CD4-positive, alpha-beta T cell treated with Interleukin-4 for 1 hour (primary cell): ENCODE measurements around the gene ERAP2.

Experiments used
- DNase-seq, 2 donors: peaks; one replicate each; pipeline ENCODE4 v3.0.0-alpha.2; 2020 to 2022

ERAP2 gene

DNA sequence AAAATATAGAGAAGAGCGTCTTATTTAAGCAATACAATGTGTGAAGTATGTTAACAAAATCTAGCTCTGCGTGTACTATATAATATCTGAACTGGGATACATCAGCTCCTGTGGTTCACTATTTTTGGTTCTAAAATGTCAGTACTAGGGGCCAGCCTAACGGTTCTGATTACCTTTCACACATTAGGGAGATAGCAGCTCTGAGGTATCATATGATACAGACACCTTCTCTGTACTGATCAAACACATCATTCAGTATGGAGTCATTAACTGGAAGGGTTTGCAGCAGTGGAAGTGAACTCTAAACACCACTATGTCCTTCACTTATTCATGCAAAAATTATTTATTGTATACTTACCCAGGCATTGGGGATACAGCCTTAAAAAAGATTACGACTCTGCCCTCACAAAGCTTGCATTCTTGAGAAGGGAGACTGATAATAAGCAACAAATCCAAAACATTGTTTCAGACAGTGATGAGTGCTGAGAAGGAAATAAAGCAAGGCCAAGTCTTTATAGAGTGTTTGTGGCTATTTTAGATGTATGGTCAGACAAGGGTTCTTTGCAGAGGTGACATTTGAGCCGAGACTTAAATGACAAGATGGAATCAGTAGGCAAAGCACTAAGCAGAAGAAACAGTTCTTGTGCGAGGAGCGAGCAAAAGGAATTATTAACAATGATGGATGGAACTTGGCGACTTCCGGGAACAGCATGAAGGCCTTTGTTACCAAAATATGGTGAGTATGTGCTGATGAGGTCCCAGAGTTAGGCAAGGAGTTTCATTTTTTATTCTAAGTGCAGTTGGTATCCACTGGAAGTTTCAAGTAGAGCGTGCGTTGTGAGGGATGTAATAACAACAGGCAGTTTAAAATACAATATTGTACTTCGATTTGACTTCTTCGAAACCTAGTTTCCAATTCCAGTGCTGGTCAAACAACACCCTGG, 57.7 kb downstream of the ERAP2 start:
- DNase-seq, result no peak

DNA sequence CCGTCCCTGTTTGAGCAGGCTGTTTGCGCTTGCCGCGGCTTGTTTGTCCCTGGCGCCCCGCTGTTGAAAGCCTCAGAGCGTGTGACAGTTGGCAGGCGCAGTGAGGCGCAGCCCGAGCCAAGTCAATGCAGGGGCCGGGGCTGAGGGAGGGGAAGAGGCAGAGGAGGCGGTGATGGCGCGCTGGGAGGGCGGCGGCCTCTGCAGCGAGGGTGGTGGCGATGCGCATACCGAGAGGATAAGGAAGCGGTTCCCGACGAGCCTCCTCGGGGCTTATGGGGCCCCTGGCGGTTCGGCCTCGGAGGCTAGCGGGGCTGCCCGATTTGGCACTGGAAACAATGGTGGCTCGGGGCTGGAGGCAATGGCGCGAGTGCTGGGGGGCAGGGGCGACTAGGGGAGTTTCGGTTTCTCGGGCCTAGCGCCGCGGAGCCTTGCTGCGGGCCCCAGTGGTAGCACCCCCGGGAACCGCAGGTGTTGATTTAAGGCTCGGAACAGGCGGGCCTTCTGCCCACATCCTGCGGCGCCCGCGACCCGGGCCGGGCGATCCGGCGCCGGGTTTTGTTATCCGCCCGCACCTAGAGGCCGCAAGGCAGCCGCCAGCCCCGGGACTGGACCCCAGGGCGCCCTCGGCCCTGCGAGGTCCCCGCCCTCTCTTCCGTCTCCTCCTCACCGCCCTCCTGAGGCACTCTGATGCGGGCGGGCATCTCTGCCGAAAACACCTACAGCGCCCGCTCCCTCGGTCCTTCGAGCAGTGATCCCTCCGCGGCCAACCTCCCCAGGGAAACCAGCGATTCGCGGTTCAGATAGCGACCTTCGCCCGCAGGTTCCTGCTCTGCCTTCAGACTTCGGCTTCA, 58.6 kb downstream of the ERAP2 start:
- DNase-seq, result peak; percentile 95 to 96

GRCh38 chr5:96935559-96936430, 59.5 kb downstream of the ERAP2 start, which contains the start of gene LNPEP:
LNPEP (plus strand) TSS chr5:96936080; CDS start chr5:96936156, 76 bp downstream.
- peak; percentile 95 for DNase-seq

DNA sequence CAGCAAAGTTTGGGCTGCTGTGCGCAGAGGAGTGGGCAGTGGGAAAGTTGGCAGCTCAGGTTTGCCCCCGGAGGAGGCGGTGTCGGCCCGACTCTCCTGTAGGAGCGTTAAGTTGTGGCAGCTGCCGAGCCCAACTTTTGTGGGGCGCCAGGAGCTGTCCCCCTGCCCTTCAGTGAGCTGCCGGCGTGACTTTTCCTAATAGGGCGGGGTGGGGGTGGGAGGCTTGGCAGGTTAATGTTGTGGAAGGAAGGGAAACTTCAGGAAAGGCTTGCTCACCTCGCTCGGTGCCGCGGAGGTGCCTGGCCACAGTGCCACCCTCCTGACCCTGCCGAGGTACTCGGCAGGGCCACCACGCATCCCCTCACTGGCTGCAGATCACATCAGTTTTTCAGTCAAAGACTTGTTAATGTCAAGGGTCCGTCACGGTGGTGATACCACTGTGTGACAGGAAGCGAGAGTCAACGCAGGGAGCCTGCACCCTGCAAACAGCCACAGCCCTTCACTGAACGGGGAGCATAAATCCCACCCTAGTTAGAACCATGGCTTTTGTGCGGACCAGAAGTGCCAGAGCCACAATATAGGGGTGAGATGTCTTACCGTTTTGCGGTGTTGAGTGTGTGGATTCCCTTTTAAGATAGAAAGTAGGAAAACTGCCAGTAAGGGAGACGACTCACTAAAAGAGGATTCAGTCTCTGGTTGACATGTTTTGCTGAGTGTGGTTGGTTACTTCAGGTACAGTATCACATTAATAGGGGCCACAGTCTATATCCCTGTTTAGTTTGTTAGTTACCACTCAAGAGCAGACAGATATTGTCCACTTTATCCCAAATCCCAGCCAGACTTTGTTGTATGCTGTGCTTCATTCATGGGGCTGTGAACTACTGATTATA, 60.4 kb downstream of the ERAP2 start:
- DNase-seq, result peak; percentile 48 to 50

DNA sequence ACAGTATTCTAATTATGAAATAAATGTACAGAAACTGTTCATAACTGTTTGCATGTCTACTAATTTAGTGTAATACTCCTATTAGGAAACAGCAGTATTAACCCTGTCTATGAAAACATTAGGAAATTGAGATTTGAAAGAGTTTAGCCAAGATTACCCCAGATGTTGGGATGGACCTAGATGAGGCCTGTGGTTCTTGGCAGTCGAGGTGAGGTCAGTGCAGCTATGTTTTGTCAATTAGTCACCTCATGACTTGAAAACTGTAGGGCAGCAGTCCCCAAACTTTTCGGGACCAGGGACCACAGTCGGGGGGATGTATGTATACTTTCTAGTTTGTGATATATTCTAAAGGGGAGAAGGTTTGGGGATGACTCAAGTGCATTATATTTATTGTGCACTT, 64.3 kb downstream of the ERAP2 start:
- no peak for DNase-seq

GRCh38 chr5:96941140-96941539, 64.8 kb downstream of the ERAP2 start:
- no peak for DNase-seq

- no peak for DNase-seq
Measured at GRCh38 chr5:96942078-96942477, 65.8 kb downstream of the ERAP2 start.

- DNase-seq, result no peak
Measured at GRCh38 chr5:96942911-96943310, 66.6 kb downstream of the ERAP2 start.

DNA sequence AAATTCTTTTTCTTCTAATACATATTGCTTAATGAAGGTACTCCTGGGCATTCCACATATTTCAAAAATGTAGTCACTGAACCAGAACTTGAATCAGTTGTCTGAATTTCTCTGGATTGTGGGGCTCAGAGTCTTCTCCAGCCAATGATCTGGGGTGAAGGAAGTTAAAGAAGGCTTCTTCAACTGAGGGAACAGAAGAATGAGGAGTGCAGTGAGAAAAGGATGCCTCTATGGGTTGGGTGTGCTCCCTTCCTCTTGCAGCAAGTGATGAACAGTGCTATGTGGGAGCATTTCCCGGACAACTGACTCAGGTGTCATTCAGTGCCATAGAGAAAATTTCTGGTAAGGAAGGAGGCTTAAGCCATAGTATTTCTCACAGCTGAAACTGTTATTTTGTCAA, 67.5 kb downstream of the ERAP2 start:
- no peak for DNase-seq

GRCh38 chr5:96945144-96945897, 69.0 kb downstream of the ERAP2 start:
- no peak for DNase-seq

DNA sequence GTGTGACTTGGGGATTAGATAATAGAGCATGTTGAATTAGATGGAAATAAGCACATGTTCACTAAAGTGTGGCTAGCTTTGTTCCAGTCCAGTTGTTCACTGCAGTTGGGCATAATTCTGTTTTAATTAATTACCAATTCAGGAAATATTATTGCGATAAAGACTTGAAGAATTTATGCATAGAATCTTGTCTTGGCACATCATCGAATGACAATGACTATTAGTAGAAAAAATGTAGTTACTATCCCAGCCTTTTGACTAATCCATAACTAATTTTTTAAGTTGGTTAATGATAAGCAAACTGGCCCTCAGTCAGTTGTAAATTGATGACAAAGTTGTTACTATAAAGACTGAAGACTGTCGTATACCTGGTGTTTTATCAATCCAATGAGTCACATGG, 70.1 kb downstream of the ERAP2 start:
- no peak for DNase-seq

GRCh38 chr5:96952118-96952750, 75.9 kb downstream of the ERAP2 start:
- DNase-seq, result no peak

DNA sequence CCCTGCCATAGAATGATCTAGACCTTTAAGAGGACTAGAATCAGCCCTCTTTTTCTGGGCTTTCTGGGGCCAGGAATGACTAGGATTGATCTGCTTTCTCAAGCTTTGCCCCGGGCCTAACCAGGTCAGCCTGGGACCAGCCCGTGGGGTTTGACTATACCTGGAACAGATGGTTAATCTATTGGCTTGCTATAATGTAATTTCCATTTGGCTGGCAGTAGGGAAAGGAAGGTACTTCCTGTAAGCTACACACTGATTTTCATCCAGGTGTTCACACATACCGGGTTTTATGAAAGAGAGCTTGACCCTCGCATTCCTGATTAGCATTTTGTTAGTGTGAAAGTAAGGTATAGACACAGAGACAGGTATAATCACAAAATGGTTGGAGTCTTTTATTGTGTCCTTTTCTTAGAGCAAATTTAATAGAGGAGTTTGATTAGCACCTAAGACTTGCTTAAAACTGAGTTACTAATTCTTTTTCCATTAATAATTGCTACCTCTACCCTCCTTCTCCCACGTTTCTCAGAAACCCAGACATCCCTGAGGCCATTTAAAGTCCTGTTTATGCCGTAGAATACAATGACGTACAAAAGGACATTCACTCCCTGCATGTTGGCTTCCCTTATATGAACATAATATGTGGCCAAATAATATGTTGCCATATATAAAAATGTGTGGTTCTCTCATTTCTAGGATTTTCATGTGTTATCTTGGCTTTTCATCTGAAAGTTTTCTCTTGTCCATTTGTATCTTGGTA, 76.9 kb downstream of the ERAP2 start:
- DNase-seq, result no peak

DNA sequence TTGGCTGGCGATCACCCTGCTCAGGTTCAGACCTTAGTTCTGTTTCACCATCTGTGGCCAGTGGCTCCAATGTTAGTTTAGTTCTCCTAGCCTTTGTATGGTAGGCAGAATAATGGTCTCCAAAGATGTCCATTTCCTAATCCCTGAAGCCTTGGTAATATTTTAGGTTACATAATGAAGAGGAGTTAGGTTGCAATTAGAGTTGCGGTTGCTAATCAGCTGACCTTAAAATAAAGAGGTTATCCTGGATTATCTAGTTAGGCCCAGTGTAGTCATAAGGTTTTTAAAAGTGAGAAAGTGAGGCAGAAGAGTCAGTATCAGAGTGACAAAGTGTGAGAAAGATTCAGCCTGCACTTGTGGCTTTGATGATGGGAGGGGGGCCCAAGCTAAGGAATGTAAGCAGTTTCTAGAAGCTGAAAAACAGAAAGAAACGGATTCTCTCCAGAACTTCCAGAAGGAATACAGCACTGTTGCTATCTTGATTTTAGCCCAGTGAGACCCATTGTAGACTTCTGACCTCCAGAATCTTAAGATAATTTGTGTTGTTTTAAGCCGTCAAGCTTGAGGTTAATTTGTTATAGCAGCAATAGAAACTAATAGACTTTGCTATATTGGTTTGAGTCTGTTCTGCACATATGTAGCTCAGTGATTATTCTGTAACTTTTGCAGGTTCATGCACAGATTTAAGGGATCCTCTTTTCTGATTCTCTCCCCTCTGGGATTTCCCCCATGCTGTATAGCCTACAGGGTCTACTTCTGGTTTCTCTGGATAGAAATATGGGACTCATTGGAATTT, 81.2 kb downstream of the ERAP2 start:
- DNase-seq, result no peak

DNA sequence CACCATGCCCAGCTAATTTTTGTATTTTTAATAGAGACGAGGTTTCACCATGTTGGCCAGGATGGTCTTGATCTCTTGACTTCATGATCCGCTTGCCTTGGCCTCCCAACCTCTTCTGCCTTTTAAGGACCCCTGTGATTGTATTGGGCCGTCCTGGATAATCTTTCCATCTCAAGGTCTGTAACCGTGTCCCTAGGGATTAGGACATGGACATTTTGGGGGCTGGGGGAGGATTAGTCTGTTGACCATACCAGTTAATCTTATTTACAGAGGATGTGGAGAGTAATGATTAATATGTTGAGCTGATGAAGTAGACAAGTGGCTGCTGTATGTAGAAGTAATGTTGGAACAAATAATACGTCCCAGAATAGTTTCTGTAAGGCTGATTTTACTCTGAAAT, 82.7 kb downstream of the ERAP2 start:
- no peak for DNase-seq

GRCh38 chr5:96961053-96961452, 84.8 kb downstream of the ERAP2 start:
- DNase-seq, result peak in 1 of 2 donors; percentile 78

GRCh38 chr5:96962540-96962991, 86.3 kb downstream of the ERAP2 start:
- peak in 1 of 2 donors; percentile 28 for DNase-seq

- DNase-seq, result peak in 1 of 2 donors; percentile 22
Measured at GRCh38 chr5:96963267-96963666, 87.0 kb downstream of the ERAP2 start.

DNA sequence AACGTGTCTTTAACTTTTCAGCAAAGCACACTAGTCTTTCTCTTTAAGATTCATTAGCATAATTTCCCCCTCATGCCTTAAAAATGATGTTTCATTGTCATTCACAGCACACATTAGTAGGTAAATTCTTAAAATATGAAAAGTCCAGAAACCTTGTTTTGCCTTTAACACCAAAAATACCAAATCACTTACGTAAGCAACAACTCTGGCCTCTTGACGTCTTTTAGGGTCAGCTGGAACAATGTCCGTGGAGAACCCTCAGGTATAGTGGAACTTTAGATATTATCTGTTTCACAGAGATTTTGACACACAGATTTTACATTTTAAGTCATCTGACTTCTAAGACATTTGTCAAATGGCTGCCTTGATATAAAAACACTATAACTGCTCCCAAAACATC, 90.5 kb downstream of the ERAP2 start:
- no peak for DNase-seq
